Measurements from ENCODE around the gene KAZN.

The KAZN gene

GRCh38 chr1:15101801-15102200 is 503.3 kb downstream of the KAZN start:
- FAIRE-seq, result no peak

GRCh38 chr1:15102646-15103045 is 504.2 kb downstream of the KAZN start:
- no peak for FAIRE-seq

GRCh38 chr1:15103211-15103610 is 504.7 kb downstream of the KAZN start:
- no peak for FAIRE-seq

GRCh38 chr1:15103906-15104305 is 505.4 kb downstream of the KAZN start:
- no peak for FAIRE-seq

- no peak for FAIRE-seq
These were observed 506.3 kb downstream of the KAZN start for GRCh38 chr1:15104768-15105167.

- FAIRE-seq, result no peak
These were observed 508.1 kb downstream of the KAZN start for GRCh38 chr1:15106608-15107007.

GRCh38 chr1:15107058-15107687 is 508.7 kb downstream of the KAZN start:
- FAIRE-seq, result no peak

GRCh38 chr1:15107911-15108310 is 509.4 kb downstream of the KAZN start:
- no peak for FAIRE-seq

GRCh38 chr1:15110128-15110866 is 511.8 kb downstream of the KAZN start:
- FAIRE-seq, result no peak

- FAIRE-seq, result no peak
These were observed 512.4 kb downstream of the KAZN start for GRCh38 chr1:15110867-15111230.

- FAIRE-seq, result no peak
These were observed 514.7 kb downstream of the KAZN start for GRCh38 chr1:15113146-15113545.

- no peak for FAIRE-seq
These were observed 516.4 kb downstream of the KAZN start for GRCh38 chr1:15114884-15115283.

- no peak for FAIRE-seq
These were observed 517.3 kb downstream of the KAZN start for GRCh38 chr1:15115542-15116330.

GRCh38 chr1:15116966-15117365 is 518.5 kb downstream of the KAZN start:
- no peak for FAIRE-seq

GRCh38 chr1:15117671-15118325 is 519.3 kb downstream of the KAZN start:
- FAIRE-seq, result no peak

- FAIRE-seq, result no peak
These were observed 520.1 kb downstream of the KAZN start for GRCh38 chr1:15118579-15118978.

- no peak for FAIRE-seq
These were observed 521.9 kb downstream of the KAZN start for GRCh38 chr1:15120251-15120945.

- FAIRE-seq, result no peak
These were observed 523.8 kb downstream of the KAZN start for GRCh38 chr1:15122331-15122730.

GRCh38 chr1:15123270-15123669 is 524.8 kb downstream of the KAZN start:
- FAIRE-seq, result no peak

GRCh38 chr1:15123925-15124324 is 525.4 kb downstream of the KAZN start:
- no peak for FAIRE-seq

GRCh38 chr1:15124362-15125100 is 526.0 kb downstream of the KAZN start:
- no peak for FAIRE-seq

Measured in islet of Langerhans (tissue), 1 donor.